SHP77 treated with DMSO at 0.1 percent for 48 hours (cell line): ENCODE measurements around the gene SPATA31A7.
"Not testable (repeated sequence)": the region's sequence is repeated elsewhere in the genome, so short reads cannot be mapped to it uniquely, and the experiment has no call there.

Experiments used
- DNase-seq: peaks from one replicate; lab custom pipeline; 2025; lab: John Stamatoyannopoulos, UW

SPATA31A7 gene

DNA sequence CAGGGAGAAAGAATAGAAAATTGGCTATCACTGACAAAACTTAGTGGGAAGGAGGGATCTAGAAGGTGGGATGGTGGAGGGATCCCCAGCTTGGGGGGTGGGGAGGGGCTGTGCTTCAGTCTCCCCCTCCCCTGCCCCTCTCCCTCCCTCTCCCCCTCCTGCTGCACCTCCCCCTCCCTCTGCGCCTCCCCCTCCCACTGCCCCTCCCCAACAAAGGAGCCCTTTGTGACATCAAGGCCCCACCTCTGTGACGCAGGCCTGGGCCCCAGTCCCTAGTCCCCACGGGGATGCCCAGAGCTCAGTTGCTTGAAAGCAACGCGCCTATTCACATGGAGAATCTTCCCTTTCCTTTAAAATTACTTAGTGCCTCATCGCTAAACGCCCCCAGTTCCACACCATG, at the start of gene SPATA31A7:
Gene SPATA31A7 (plus strand): TSS at position 301 of the 400 bp plus-strand sequence. CDS start 29 bp downstream, at position 330.
- not testable (repeated sequence) for DNase-seq

DNA sequence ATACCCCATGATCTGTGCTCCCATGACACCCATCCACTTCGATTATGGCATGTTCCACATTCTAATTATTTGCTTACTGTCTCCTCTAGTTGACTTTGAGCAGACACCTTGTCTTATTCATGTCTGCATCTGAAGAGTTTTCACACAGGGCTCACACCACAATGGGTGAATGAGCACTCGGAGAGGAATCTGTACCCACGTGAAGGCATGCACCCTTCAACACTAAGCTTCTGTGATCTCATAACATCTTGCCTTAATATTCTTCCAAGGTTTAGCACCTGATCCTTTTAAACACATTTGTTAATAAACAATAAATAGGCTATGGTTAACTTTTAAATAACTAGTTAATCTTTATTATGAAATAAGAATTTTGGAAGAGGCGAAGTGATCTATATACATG, 36.6 kb downstream of the SPATA31A7 start:
- not testable (repeated sequence) for DNase-seq
